NOMO-1 (cell line): ENCODE results near the gene MMP15.
"Not testable (repeated sequence)": the region's sequence is repeated elsewhere in the genome, so short reads cannot be mapped to it uniquely, and the experiment has no call there.

ENCODE experiments used
- DNase-seq, 2 experiments: peaks; one replicate each; lab custom pipeline; 2025; ENCODE audit not compliant: unreplicated experiment in 2 of 2; lab: John Stamatoyannopoulos, UW

MMP15 gene

GRCh38 chr16:58084635-58085034, 59.1 kb downstream of the MMP15 start:
- no peak for DNase-seq

GRCh38 chr16:58085171-58085570, 59.6 kb downstream of the MMP15 start:
- no peak for DNase-seq

- DNase-seq, result no peak
These were observed 60.2 kb downstream of the MMP15 start for GRCh38 chr16:58085584-58086251.

GRCh38 chr16:58086381-58087208, 61.0 kb downstream of the MMP15 start:
- DNase-seq, result no peak

DNA sequence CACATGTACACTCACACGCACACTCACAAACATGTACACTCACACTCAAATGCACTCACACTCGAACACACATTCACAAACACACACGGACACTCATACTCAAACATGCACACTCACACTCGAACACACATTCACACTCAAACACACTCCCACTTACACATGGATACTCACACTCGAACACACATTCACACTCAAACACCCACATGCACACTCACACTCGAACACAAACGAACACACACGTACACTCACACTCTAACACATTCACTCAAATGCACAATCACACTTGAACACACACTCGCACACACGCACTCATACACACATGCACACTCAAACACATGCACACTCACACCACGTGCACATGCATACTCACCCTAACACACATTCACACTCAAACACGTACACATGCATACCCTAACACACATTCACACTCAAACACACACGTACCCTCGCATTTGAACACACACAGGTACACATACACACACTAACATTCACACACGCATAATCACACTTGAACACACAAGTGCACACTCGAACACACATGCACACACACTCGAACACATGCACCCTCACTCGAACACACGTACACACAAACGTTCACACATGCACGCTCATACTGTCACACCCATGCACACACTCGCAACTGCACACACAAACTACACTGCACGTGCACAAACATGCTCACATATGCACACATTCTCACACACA, 61.8 kb downstream of the MMP15 start:
- no peak for DNase-seq

DNA sequence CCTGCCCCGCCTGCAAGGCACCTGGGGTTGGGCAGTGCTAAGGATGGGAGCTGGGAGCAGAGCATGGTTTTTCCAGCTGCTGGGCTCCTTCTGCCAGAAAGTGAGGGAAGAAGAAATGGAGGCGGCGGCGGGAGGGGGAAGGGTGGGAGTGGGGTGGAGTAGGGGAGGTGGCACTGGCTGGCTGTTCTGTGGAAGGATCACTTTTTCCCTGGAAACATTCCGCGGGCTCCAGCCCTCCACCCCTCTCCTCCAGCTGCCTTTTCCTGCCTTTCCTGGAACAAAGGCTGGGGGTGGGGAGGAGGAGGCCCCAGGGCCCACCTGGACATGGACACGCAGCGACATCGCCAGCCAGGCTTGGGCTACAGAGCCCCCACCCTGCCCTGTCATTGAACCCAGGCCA, 62.5 kb downstream of the MMP15 start:
- DNase-seq, result no peak

- DNase-seq, result not testable (repeated sequence)
These were observed 64.8 kb downstream of the MMP15 start for GRCh38 chr16:58090396-58090795.

DNA sequence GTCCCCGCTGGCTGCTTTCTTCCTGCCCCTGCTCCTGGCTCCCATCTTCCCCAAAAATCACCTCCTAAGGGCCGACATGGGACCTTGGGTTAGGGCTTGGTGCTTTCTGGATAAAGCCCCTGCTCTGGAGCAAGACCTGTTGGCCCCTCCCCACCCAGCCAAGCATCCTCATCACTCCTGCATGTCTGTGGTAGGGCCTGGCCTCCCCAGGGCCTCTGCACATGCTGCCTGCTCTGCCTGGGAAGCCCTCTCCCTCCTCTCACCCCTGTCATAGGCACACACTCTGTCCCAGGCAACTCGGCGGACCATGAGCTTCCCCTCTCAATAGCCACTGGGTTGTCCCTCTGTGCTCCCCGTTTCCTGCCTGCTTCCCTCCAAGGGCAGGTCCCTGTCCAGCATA, 68.5 kb downstream of the MMP15 start:
- no peak for DNase-seq

- DNase-seq, result no peak
These were observed 69.4 kb downstream of the MMP15 start for GRCh38 chr16:58094791-58095574.

DNA sequence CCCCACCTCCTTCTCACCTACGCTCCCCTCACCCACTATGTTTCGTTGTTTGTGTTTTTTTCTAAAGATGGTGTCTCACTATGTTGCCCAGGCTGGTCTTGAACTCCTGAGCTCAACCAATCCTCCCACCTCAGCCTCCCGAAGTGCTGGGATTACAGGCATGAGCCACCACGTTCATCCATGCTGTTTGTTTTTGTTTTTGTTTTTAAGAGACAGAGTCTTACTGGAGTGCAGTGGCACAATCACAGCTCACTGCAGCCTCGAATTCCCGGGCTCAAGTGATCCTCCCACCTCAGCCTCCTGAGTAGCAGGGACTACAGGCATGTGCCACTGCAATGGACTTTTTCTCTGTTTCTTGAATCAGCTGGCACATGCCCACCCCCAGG, 70.0 kb downstream of the MMP15 start:
- DNase-seq, result not testable (repeated sequence)

DNA sequence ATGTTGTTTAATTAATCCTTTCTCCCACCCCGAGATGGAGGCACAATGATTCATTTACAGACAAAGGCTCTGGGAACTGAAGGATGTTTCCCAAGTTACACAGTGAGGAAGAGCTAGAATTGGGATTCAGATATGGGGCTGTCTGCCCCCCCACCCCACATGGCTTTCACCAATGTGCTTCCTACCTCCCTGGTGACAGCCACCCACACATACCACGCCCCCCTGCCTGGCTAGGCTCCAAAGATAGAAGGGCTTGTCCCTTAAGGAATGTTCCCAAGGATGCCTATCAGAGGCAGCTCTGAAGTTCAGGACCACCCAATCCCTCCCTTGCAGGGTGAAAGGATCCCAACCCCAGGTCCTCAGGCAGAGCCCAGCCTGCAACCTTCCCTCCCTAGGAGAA, 70.7 kb downstream of the MMP15 start:
- DNase-seq, result no peak
